ENCODE data around the gene TEX13A. TPM values are rescaled to one million over a fixed set of nuclear protein-coding genes. Genes with fewer than 3 reads are reported as not detected.
"Not testable (repeated sequence)": the region's sequence is repeated elsewhere in the genome, so short reads cannot be mapped to it uniquely, and the experiment has no call there.

The TEX13A gene
- total RNA-seq, 2 donors from 2014 or later, result not detected

DNA sequence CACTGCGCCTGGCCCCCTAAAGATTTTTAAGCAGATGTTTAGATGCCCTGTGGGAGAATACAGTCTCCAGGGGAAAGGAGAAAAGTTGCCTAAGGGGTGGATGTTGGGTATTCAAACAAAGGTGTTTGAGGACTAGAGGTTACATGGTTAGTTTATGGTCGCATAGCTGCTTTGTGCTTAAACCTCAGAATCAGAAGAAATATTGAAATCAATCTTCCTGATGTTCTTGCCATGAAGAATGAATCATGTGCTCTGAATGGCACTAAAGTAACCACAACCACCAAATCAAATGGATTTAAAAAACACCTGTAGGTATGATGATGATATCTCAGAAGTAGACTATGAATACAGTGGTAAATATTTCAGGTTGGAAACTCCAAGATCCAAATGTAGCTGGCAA is 42.7 kb upstream of the TEX13A start:
- Histone ChIP-seq H3K36me3 (ENCODE audit: control insufficient read depth, insufficient read depth, low read length) (no peaks in the 10 kb centered on the region), H3K27me3 (ENCODE audit: control insufficient read depth, insufficient read depth, low read length, poor library complexity, severe bottlenecking) (peaks cover 11% of the 10 kb centered on the region), H3K4me3 (ENCODE audit: low read length) (no peak overlapping the region), H3K27ac (ENCODE audit: low read depth, low read length) (no peak overlapping the region), H3K9ac (ENCODE audit: extremely low read depth, low read length, poor library complexity, severe bottlenecking) (no peak overlapping the region), H3K4me1 (ENCODE audit: control insufficient read depth, insufficient read depth, low read length) (no peaks in the 10 kb centered on the region), H3K9me3 (ENCODE audit: control insufficient read depth, low read length) (no peaks in the 10 kb centered on the region)
- no peak overlapping the region for H3K4me3 Mint-ChIP-seq
- H3K36me3 Mint-ChIP-seq (ENCODE audit: low read depth), result no peaks in the 10 kb centered on the region
- DNase-seq, result no peak
- no peak overlapping the region for H3K27ac Mint-ChIP-seq
- peaks cover 51% of the 10 kb centered on the region for H3K9me3 Mint-ChIP-seq
- TF ChIP-seq, protein P1, sequence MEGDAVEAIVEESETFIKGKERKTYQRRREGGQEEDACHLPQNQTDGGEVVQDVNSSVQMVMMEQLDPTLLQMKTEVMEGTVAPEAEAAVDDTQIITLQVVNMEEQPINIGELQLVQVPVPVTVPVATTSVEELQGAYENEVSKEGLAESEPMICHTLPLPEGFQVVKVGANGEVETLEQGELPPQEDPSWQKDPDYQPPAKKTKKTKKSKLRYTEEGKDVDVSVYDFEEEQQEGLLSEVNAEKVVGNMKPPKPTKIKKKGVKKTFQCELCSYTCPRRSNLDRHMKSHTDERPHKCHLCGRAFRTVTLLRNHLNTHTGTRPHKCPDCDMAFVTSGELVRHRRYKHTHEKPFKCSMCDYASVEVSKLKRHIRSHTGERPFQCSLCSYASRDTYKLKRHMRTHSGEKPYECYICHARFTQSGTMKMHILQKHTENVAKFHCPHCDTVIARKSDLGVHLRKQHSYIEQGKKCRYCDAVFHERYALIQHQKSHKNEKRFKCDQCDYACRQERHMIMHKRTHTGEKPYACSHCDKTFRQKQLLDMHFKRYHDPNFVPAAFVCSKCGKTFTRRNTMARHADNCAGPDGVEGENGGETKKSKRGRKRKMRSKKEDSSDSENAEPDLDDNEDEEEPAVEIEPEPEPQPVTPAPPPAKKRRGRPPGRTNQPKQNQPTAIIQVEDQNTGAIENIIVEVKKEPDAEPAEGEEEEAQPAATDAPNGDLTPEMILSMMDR (conservative IDR thresholded peaks at IDR 0.05), result no peak
- H3K4me1 Mint-ChIP-seq, result no peaks in the 10 kb centered on the region
- H3K27me3 Mint-ChIP-seq (ENCODE audit: insufficient read depth), result peaks cover 9% of the 10 kb centered on the region
- 94% methylated on average over 2 of the region's 2 CpGs; no CpG with 5 or more reads in 1 of the 2 experiments for WGBS, 2 experiments (ENCODE audit: insufficient coverage in 1 of 2, insufficient read length in 1 of 2)

DNA sequence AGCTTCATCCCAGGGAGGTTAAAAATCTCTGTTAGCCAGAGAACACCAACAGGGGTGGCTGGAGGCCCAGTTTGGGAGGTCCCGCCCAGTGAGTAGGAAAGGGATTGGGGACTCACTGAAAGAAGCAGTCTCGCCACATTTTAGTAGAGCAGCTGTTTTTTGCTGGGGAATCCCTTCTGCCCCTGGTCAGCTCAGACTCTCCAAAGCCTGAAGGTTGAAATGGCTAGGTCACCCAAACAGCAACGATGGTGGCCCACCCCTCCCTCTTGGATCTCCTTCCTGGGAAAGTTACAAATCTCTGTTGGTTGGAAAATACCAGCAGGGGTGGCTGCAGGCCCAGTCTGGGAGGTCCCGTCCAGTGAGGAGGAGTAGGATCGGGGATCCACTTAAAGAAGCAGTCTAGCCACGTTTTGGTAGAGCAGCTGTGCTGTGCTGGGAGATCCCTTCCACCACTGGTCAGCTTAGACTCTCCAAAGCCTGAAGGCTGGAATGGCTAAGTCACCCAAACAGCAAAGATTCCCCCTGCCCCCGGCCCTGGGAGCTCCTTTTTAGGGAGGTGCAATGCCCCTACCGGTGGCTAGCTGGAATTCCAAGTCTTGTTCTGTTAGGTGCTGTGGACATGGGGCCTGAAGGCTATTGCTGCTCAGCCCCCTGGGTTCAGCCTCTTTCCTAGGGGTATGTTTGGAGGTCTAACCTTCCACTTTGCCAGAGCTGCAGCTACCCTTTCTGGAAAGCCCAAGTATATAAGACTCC is 40.0 kb upstream of the TEX13A start:
- Histone ChIP-seq H3K9me3 (ENCODE audit: control insufficient read depth, low read length) (no peaks in the 10 kb centered on the region), H3K4me1 (ENCODE audit: control insufficient read depth, insufficient read depth, low read length) (no peaks in the 10 kb centered on the region), H3K27me3 (ENCODE audit: control insufficient read depth, insufficient read depth, low read length, poor library complexity, severe bottlenecking) (no peaks in the 10 kb centered on the region), H3K9ac (ENCODE audit: extremely low read depth, low read length, poor library complexity, severe bottlenecking) (no peak overlapping the region), H3K27ac (ENCODE audit: low read depth, low read length) (no peak overlapping the region), H3K4me3 (ENCODE audit: low read length) (no peak overlapping the region), H3K36me3 (ENCODE audit: control insufficient read depth, insufficient read depth, low read length) (no peaks in the 10 kb centered on the region)
- WGBS, 2 experiments (ENCODE audit: insufficient coverage in 1 of 2, insufficient read length in 1 of 2), result 91% methylated on average over 8 of the region's 8 CpGs; no CpG with 5 or more reads in 1 of the 2 experiments
- Mint-ChIP-seq H3K27ac (no peak overlapping the region), H3K36me3 (ENCODE audit: low read depth) (no peaks in the 10 kb centered on the region), H3K9me3 (peaks cover 66% of the 10 kb centered on the region), H3K4me3 (no peak overlapping the region), H3K27me3 (ENCODE audit: insufficient read depth) (peaks cover 9% of the 10 kb centered on the region), H3K4me1 (no peaks in the 10 kb centered on the region)
- TF ChIP-seq, protein P1 (conservative IDR thresholded peaks at IDR 0.05), result peak; percentile 41
- DNase-seq, result peak; percentile 73

DNA sequence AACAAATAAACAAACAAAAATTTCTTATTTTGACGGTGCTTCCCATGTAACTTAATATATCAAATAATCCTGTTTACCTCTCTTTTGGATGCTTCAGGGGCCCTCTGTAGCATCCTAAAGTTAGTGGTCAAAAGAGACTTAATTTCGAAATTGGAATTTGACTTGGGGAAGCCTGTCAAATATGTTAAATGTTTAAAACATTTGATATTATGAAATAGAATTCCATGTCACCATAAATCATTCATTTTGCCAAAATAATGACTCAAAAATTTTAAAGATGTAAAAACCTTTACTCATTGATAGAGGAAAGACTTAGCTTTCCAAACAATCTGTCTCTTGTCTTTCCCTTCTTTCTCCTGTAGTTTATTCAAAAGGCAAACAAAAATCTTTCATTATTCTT is 20.6 kb upstream of the TEX13A start:
- no peaks in the 10 kb centered on the region for H3K4me1 ChIP-seq (ENCODE audit: control insufficient read depth, insufficient read depth, low read length)
- WGBS, 2 experiments (ENCODE audit: insufficient coverage in 1 of 2, insufficient read length in 1 of 2), result 100% methylated on average over 1 of the region's 2 CpGs
- H3K36me3 ChIP-seq (ENCODE audit: control insufficient read depth, insufficient read depth, low read length), result no peaks in the 10 kb centered on the region
- TF ChIP-seq, protein P1 (conservative IDR thresholded peaks at IDR 0.05), result no peak
- Mint-ChIP-seq H3K27ac (no peak overlapping the region), H3K27me3 (ENCODE audit: insufficient read depth) (no peaks in the 10 kb centered on the region), H3K9me3 (peaks cover 29% of the 10 kb centered on the region), H3K4me3 (no peak overlapping the region), H3K36me3 (ENCODE audit: low read depth) (no peaks in the 10 kb centered on the region), H3K4me1 (no peaks in the 10 kb centered on the region)
- H3K4me3 ChIP-seq (ENCODE audit: low read length), result no peak overlapping the region
- H3K9me3 ChIP-seq (ENCODE audit: control insufficient read depth, low read length), result no peaks in the 10 kb centered on the region
- no peak for DNase-seq
- no peak overlapping the region for H3K27ac ChIP-seq (ENCODE audit: low read depth, low read length)
- no peak overlapping the region for H3K9ac ChIP-seq (ENCODE audit: extremely low read depth, low read length, poor library complexity, severe bottlenecking)
- H3K27me3 ChIP-seq (ENCODE audit: control insufficient read depth, insufficient read depth, low read length, poor library complexity, severe bottlenecking), result no peaks in the 10 kb centered on the region

DNA sequence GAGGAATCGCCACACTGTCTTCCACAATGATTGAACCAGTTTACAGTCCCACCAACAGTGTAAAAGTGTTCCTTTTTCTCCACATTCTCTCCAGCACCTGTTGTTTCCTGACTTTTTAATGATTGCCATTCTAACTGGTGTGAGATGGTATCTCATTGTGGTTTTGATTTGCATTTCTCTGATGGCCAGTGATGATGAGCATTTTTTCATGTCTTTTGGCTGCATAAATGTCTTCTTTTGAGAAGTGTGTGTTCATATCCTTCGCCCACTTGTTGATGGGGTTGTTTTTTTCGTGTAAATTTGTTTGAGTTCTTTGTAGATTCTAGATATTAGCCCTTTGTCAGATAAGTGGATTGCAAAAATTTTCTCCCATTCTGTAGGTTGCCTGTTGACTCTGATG is 16.9 kb upstream of the TEX13A start:
- not testable (repeated sequence) for H3K4me1 Mint-ChIP-seq; H3K27me3 ChIP-seq (ENCODE audit: control insufficient read depth, insufficient read depth, low read length, poor library complexity, severe bottlenecking); DNase-seq; H3K4me3 Mint-ChIP-seq; H3K36me3 Mint-ChIP-seq (ENCODE audit: low read depth); H3K36me3 ChIP-seq (ENCODE audit: control insufficient read depth, insufficient read depth, low read length); H3K9ac ChIP-seq (ENCODE audit: extremely low read depth, low read length, poor library complexity, severe bottlenecking); H3K27ac ChIP-seq (ENCODE audit: low read depth, low read length); H3K9me3 ChIP-seq (ENCODE audit: control insufficient read depth, low read length); H3K4me3 ChIP-seq (ENCODE audit: low read length); H3K27ac Mint-ChIP-seq; H3K27me3 Mint-ChIP-seq (ENCODE audit: insufficient read depth); H3K4me1 ChIP-seq (ENCODE audit: control insufficient read depth, insufficient read depth, low read length)
- 89% methylated on average over 3 of the region's 3 CpGs; no CpG with 5 or more reads in 1 of the 2 experiments for WGBS, 2 experiments (ENCODE audit: insufficient coverage in 1 of 2, insufficient read length in 1 of 2)
- peaks cover 14% of the 10 kb centered on the region for H3K9me3 Mint-ChIP-seq

Measured in endodermal cell (in vitro differentiated cells).